Epithelial cell of umbilical artery (primary cell): ENCODE measurements around the gene PDCD4. TPM values are rescaled to one million over a fixed set of nuclear protein-coding genes. Genes with fewer than 3 reads are reported as not detected.

Experiments used
- total RNA-seq: library from RNA; depleted of rRNA; stranded (reverse); fragments of >200 nt; gene quantifications from 2 replicates; pipeline ENCODE4 v1.2.3, GENCODE V29; 2014

The PDCD4 gene
- 37.7 and 41.6 TPM in 2 replicates for total RNA-seq

GRCh38 chr10:110871298-110872084 is at the start of gene PDCD4:
Gene PDCD4 (plus strand): TSS chr10:110871928. CDS start chr10:110876028, 4,100 bp downstream.

GRCh38 chr10:110918643-110919348 is 47.1 kb downstream of the PDCD4 start, which contains the start of gene BBIP1:
Gene BBIP1 (minus strand): TSS chr10:110919180. CDS start chr10:110918157, 1,023 bp downstream.

GRCh38 chr10:110919349-110919931 is 47.7 kb downstream of the PDCD4 start, which contains the start of gene SHOC2:
Gene SHOC2 (plus strand): TSS chr10:110919604. CDS start chr10:110964359, 44,755 bp downstream.

Other genes starting within 250 kb of the PDCD4 start
- under 0.01 TPM in 1 of 2 replicates, not detected in the other for gene RBM20, start 227.6 kb upstream of the PDCD4 start, total RNA-seq
- gene BBIP1, start 47.3 kb downstream of the PDCD4 start, total RNA-seq = 23.4 and 36.9 TPM in 2 replicates
- 43.5 and 56.5 TPM in 2 replicates for gene SHOC2, start 47.7 kb downstream of the PDCD4 start, total RNA-seq
- not detected in 2 replicates for gene ADRA2A, start 205.1 kb downstream of the PDCD4 start, total RNA-seq